ENCODE data around the gene HLA-DMB.

The HLA-DMB gene

GRCh38 chr6:32903952-32904351 is 36.9 kb downstream of the HLA-DMB start:
- no peak for DNase-seq

DNA sequence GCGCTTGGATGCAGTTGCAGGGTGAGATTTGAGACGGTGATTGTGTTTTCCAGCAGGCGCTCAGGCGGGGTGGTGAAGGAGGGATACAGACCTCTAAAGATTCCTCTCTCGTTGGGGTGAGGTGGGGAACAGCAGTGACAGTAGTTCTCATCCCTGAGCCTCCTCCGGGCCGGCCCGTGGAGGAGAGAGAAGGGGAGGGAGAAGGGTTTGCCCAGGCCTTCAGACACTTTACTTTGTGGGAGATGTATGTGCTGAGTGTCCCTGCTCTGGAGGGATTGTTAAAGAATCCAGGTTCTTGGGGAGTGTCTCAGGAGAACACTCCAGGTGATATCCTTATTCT is 45.9 kb downstream of the HLA-DMB start:
- DNase-seq, result no peak

DNA sequence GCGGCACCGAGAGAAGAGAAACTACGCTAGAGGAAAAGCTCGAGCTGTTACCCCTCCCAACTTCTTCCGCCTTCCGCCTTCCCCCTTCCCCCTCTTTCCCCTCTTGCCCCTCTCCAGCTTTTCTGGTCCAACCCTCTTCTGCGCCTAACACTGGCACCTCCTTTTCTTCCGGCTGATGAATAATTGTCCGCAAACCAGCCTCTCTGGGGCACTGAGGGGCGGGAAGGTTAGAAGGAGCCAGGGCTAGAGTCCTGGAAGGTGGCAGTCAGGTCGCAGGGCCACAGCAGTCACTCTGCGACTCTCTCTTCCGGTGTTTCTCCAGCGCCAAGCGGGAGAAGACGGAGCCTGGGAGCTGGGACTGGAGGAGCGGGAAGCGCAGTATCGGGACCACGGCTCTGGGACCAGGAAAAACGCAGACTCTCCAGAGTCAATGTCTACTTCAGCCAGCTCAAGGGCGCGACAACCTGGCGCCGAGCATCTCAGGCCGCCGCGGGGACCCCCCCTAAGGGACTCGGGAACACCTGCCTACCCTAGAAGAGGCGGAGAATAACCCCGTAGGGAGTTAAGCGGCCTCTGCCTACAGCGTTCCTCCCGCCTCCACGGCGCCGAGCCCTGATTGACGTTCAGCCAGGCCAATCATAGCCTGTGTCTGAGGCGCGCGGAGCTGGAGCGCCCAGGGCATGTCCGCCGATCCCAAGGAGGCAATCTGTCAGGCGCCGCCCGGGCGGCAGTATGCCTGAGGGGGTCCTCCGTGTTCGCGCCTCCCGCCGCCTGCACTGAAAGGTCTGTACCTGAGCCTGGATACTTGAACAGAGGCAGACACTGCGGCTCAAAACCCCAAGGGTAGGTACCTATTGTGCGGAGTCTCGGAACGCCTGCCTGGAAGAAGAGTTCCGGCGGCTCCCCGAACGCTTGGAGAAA is 46.5 kb downstream of the HLA-DMB start:
- DNase-seq, result peak; percentile 99

GRCh38 chr6:32890831-32891230 is 50.0 kb downstream of the HLA-DMB start:
- DNase-seq, result no peak

DNA sequence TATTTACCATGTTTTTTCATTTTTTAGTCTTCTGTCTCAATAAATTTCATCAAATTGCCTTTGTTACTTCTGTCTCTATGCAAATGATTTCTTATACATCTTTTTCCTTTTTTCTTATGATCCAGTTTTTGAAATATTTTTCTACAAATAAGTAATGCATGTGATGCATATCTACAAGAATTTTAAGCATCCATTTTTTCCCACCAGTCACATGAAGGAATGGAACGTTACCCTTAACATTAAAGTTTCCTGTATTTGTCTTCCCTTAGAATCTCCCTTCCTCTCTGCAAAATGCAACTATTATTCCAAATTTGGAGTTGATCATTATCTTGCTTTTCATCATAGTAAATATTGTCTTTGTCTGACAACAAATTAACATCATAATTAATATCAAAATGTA is 51.3 kb downstream of the HLA-DMB start:
- DNase-seq, result no peak

GRCh38 chr6:32888576-32888975 is 52.3 kb downstream of the HLA-DMB start:
- DNase-seq, result no peak

- no peak for DNase-seq
Measured at GRCh38 chr6:32887616-32888015, 53.2 kb downstream of the HLA-DMB start.

DNA sequence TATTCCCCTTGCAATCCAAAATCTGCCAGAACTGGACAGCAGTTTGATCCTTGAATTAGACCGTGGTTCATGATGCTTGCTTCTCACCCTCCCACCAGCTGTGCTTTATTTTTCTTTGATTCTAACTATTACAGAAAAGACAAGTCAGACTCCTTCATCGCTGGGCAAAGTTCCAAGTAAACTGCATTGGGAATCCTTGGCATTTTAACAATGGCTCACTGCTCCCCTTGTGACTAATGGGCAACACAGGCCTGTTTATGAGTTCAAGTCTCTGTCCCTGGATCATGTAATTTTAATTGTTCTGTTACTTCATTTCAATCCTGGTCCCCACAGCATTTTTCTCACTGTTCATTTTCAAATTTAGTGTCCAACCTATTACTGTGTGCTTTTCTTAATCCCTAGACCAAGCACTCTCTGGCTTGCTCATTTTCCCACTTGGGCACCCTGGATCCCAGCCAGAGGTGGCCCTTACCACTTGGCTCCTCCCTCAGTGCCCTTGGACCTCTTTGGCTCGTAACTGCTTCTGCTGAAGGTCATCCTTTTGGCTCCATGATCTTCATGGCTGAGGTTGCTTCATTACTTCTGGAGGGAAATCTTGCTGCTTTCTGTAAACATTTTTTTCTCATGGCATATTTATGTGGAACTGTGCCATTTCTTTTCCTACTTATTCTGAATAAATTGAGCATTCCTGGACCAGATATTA is 54.0 kb downstream of the HLA-DMB start:
- no peak for DNase-seq

- no peak for DNase-seq
Measured at GRCh38 chr6:32885698-32886286, 55.0 kb downstream of the HLA-DMB start.
